ENCODE measurements around the gene MXI1.

The MXI1 gene

DNA sequence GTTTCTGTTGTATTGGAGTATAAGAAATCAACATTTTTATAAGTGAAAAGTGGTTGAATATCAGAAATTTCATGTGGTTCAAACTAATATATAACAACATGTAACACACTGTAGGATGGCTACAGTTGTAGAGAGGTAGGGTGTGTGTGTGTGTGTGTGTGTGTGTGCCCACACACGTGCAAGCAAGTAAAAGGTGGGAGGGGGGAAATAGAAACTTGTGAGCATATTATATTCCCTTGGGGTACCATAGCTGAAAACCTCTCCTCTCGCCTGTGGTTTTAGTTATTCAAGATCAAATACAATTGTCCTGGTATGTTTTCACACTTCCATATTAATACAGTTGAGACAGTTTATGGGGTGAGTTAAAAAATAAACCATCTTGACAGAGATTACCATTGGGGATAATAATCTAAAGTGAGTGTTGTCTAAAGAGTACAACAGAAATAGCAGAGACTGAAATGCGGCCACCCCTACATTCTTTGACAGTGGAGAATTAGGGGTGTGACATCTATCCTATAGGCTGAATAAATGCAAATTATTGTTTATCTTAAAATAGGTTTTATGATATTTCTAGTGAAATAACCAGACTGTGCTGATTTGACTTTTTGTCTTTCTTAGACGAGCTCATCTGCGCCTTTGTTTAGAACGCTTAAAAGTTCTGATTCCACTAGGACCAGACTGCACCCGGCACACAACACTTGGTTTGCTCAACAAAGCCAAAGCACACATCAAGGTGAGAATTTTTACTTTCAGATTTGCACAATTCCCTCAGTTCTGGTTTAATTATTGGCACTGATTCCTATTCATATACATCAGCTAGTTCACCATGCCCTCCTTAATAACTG is 71.4 kb downstream of the MXI1 start:
- DNase-seq: no peak

- DNase-seq: peak in 1 of 2 donors; percentile 21
Observed at GRCh38 chr10:110279407-110279986, 72.1 kb downstream of the MXI1 start.

- no peak for DNase-seq
Observed at GRCh38 chr10:110284262-110284661, 76.9 kb downstream of the MXI1 start.

- DNase-seq: no peak
Observed at GRCh38 chr10:110285501-110285900, 78.1 kb downstream of the MXI1 start.

DNA sequence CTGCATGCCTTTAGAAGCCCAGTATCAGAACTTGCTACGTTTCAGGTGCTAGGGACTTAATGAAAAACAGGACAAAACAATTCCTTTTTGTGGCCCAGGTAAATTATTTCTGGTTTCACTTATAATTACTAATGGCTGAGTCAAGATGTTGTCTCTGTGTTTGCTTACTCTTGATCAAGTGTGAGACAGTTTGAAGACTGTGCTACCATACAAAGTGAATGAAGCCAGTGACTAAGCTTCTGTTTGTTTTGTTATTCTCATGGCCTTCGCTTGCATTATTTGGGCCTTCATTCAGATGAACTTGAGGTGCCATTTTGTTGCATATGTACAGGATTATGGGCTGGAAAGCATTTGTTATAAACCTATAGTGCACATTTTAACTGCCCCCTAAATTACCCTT is 79.4 kb downstream of the MXI1 start:
- DNase-seq: no peak

DNA sequence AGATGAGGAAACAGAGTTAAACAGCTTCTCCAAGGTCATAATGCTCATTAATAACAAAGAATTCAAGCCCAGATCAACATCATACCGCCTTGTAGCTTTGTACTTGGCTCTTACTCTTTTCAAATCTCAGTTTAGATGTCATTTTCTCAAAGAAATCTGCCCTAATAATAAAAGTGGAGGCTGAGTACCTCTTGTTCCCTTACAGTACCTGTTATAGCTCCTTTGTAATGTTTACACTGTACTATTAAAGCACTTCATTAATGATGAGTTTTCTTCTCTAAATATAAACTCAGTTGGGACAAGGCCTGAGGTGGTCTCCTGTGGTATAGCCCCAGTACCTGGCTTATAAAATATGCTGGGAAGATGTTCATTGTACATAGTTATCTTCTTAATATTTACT is 89.6 kb downstream of the MXI1 start:
- DNase-seq: no peak

DNA sequence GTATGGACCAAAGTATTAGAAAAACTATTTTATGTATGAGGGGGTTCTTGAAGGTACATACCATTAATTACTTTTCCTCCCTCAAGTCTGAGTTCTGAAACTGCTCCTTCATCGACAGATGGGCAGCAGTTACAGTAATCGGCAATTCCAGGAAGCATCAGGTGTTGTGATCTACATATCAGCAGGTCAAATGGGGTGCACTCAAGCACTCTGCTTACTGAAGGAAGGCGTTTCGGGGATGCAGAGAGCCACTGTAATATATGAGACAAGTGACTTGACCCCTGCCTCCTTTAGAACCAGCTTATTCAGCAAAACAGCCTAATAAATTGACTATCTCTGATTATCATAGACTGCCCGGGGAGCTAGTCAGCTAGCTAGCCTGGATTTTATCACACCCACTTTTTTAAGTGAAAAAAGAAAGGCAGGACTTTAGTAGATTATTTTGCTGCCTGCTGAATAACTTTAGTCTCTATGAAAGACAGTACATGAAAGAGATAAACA is 93.1 kb downstream of the MXI1 start:
- no peak for DNase-seq

GRCh38 chr10:110303681-110304080 is 96.3 kb downstream of the MXI1 start:
- DNase-seq: no peak

GRCh38 chr10:110304394-110304779 is 97.0 kb downstream of the MXI1 start:
- no peak for DNase-seq

GRCh38 chr10:110304780-110305421 is 97.5 kb downstream of the MXI1 start, which contains the start of gene SMNDC1:
SMNDC1 (minus strand) TSS chr10:110304920; CDS start chr10:110303587, 1,333 bp downstream.
- peak; percentile 97 to 98 for DNase-seq

DNA sequence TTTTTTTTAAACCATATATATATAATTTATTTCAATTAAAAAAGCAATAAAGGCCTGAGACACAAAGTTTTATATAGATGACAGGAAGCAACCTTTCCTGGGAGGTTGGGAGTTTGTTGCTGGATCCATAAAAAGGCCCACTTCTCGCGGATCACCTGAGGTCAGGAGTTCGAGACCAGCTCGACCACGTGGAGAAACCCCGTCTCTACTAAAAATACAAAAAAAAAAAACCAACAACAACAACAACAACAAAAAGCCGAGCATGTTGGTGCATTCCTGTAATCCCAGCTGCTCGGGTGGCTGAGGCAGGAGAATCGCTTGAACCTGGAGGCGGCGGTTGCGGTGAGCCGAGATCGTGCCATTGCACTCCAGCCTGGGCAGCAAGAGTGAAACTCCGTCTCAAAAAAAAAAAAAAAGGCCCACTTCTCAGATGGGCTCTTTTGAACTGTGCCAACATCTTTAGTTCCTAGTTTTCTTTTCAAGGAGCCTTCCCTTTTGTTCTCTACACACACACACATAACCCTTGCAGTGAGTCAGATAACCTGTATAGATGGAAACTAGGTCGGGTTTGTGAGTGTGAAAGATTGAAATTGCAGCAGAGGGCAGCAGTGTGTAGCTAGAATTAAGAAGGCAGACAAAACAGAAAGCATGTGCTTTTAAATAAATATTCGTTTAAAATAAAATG is 98.5 kb downstream of the MXI1 start:
- peak; percentile 26 to 33 for DNase-seq

- DNase-seq: no peak
Observed at GRCh38 chr10:110306452-110306768, 99.0 kb downstream of the MXI1 start.

DNA sequence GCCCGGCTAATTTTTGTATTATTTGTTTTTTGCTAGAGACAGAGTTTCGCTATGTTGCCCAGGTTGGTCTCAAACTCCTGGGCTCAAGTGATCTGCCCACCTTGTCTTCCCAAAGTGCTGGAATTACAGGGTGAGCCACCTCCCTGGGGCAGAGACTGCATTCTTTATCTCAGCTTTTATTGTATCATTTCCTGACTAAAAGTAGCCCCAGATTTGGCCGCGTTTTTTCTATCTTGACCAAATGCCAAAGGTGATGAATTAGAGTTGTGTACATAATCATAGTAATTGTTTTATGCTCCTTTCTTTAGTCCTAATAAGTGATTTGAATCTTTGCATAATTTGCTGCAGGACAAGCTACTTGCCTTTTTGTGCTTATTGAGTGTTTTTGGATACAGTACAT is 100.4 kb downstream of the MXI1 start:
- no peak for DNase-seq

DNA sequence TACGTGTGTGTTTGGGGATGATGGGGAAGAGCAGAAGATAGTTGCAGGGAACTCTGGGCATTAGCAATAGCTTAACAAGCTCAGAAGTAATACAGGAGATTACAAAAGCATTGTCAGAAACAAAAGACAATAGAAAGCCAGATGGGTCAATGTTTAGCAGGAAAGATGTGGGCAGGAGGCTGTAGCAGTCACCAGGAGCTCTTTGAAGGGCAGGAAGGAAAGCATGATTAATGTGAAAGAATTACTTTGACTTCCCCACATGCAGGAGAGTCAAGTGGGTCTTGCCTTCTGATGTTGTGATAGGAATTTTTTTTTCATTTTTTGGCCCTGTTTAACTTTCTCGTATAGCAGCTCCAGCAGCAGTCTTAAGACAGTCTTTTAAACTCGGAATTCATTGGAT is 103.3 kb downstream of the MXI1 start:
- DNase-seq: no peak

GRCh38 chr10:110311357-110311949 is 104.0 kb downstream of the MXI1 start:
- DNase-seq: no peak

DNA sequence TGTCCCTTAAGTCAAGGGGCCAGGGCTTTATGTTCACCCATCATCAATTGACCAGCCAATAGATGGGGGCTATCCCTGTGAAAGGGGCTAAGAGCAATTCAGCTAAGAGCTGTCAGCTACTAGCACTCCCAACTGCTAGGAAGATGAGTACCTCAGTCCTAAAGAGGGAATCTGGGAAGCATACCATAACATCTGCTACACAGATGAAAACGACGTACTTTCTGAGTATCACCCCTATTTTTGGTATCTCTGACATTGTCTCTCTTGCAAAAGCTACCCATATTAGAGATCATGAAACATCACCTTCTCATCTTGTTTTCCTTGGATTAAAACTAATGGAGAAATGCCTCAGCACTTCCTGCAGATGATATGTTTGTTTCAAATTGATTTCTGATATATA is 104.8 kb downstream of the MXI1 start:
- no peak for DNase-seq

DNA sequence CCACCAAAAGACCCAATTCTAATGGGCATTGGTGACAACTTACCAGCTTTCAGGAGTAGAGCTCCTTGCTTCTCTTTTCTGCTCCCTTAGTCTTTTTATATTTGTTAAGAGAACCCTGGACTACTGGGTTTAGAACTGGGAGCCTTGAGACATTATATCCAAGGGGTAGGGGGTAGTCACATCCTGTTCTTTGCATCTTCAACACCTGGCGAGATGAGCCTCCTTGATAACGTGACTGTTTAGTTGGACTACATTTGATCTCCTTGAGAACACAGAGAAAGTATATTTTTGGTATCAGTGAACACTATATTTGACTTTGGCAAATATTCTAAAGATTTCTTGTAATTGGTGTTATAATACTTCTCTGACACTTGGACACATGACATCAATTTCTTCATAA is 106.3 kb downstream of the MXI1 start:
- DNase-seq: no peak

- DNase-seq: no peak
Observed at GRCh38 chr10:110317866-110318850, 110.8 kb downstream of the MXI1 start.

DNA sequence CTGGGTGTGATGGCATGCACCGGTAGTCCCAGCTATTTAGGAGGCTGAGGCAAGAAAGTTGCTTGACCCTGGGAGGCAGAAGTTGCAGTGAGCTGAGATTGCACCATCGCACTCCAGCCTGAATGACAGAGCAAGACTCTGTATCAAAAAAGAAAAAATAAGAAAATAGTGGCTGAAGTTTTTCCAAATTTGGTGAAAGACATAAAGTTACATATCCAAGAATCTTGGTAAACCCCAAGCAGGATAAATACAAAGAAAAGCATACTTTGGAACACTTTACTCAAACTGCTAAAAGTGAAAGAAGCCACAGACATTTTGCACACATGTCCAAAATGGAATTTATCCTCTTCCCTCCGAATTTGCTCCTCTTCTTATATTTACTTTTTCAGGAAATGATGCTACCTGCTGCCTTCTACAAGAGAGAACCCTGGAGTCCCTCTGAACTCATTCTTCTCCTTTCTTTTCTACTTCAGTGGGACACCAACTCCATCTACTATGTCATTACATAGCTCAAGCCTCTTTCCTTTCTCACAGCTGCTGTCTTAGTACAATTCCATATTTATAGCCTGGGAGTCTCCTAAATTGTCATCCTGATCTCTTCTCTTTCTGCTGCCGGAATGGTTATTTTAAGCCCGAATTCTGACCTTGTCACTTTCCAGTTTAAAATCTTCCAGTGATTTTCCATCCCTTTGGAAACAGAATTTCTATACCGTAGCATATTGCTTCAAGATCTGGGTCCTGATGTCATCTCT is 114.6 kb downstream of the MXI1 start:
- no peak for DNase-seq

DNA sequence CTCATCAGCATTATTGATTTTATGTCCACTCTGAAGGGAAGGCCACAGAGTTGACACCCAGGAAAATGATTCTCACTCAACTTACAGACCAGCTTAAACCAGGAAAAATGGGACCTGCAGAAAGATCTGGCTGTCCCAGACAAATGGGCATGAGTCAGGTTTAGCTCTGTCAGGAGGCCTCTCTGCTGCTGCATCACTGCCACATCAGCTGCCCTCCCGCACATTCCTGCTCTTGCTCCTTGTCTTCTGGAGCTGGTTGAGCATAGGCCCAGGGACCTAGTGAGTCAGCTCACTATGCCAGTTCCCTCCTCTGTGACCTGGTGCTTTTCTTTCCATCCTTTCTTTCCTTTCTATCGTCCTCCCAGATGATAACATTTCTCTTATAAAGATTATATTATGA is 116.1 kb downstream of the MXI1 start:
- DNase-seq: no peak

Data from stimulated activated CD4-positive, alpha-beta T cell treated with anti-CD3 and anti-CD28 coated beads, Interleukin-2, amount 100 ng/mL, for 48 hours (primary cell).